ENCODE data around the gene TATDN2.

The TATDN2 gene

DNA sequence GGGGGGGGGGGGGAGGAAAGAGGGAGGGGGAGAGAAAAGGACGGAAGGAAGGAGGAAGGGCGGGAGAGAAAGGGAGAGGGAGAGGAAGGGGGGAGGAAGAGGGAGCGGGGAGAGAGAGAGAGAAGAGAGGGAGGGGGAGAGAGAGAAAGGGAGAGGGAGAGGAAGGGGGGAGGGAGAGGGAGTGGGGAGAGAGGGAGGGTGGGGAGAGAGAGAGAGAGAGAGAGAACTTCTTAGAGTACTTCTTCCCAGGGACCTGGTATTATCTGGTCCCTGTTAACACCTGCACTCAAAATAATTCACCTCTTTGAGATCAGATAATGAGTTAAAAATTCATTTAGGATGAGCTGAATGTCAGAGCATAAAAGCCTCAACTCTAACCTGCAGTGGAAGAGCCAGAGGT lies 71.5 kb downstream of the TATDN2 start:
- DNase-seq (ENCODE audit: low spot score), result no peak

DNA sequence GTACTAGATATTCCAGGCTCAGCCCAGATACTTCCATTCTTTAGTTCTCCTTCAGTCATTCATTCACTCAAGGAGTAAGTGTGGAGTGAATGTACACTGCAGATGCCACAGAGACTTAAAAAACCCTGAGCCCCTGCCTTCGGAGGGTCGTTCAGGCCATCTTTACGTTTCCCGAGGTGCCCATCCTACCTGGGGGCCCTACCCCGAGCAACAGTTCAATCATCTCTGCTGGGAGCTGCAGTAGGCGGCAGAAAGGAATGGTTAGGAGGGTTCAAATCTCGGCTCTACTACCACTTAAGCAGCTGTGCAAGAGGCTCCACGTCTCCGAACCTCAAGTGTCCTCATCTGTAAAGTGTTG lies 72.0 kb downstream of the TATDN2 start:
- no peak for DNase-seq (ENCODE audit: low spot score)

DNA sequence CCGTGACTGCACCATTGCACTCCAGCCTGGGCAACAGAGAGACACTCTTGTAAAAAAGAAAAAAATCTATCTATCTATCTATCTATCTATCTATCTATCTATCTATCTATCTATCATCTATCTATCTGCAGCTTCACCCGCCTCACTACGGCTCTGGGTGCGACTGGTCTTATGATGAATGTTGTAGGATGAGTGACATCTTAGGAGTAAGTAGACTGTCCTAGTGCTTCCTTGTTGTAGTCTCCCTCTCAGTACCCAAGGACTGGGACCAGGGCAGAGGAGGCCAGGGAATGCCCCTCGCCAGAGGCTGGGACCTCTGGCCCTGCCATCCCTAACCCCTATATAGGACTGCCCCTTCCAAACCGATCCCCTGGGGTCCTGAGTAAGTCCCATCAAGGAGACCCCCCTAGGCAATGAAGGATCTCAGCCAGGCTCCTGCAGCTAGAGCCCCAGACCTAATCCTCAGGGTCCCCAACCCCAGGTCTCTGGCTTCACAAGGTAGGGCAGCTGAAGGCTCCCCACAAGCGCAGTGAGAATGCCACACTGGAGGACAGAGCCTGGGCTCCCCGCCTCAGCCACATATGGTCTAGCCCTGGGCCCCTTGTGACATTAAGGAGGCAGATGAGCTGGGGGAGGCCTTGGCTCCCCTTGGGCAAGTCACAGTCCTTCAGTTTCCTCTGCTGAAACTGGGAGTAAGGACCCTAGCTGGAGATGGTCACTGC lies 73.5 kb downstream of the TATDN2 start:
- DNase-seq (ENCODE audit: low spot score), result no peak

DNA sequence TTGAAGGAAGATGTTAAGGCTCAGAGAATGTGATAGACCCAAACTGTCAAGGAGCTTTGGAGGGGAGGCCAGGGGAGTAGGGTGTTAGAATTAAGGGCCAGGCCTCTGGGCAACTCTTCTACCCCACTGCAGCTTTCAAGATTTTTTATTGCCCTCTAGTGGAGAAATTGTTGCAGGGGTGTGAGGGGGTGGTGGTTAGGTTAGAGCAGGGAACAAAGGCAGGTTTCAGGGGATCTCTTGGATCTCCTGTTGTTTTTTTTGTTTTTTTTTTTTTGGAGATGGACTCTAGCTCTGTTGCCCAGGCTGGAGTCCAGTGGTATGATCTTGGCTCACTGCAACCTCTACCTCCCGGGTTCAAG lies 74.1 kb downstream of the TATDN2 start:
- no peak for DNase-seq (ENCODE audit: low spot score)

DNA sequence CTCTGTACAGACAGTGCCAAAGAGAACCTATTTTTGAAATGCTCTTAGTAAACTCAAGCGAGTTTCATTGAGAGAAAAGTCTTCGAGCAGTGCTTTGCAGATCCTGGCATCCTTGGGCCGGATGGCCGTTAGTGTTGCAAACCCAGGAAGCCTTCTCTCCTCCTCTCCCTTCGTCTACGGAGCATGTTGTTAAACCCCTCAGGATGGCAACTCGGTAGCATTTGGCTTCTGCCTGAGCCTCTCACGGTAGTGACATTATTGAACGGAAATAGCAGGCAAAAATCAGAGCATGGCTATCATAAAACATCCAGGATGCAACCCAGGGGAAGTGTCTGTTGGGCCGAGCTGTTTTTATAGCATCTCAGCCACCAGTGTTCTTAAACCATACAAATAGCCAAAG lies 79.3 kb downstream of the TATDN2 start:
- DNase-seq (ENCODE audit: low spot score), result no peak

DNA sequence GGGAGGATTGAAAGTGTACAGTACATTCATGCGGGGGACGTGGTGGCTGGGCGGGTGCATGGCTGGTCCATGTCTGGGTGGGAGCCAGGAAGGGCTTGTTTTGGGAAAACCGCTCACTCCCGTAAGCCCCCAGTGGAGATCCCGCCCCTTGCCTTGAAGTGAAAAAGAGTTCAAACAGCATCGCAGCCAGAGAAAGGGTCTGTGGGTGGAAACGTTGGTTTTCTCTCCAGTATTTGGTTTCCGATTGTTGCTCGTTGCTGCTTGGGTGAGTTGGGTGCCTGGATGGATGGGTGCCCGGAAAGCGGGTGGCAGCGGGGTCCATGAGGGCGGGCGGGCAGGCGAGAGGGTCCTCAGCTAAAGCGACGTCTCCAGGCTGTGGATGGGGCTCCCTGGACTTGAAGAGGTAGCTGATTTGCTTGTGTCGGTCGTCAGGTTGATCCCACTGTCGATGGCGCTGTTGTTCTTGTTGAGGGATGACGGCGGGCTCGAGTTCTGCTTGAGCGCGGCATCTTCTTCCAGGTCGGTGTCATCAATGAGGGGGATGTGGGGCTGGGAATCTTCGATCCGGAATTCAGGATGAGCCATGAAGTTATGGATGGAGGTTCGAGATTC lies 80.3 kb downstream of the TATDN2 start:
- no peak for DNase-seq (ENCODE audit: low spot score)

DNA sequence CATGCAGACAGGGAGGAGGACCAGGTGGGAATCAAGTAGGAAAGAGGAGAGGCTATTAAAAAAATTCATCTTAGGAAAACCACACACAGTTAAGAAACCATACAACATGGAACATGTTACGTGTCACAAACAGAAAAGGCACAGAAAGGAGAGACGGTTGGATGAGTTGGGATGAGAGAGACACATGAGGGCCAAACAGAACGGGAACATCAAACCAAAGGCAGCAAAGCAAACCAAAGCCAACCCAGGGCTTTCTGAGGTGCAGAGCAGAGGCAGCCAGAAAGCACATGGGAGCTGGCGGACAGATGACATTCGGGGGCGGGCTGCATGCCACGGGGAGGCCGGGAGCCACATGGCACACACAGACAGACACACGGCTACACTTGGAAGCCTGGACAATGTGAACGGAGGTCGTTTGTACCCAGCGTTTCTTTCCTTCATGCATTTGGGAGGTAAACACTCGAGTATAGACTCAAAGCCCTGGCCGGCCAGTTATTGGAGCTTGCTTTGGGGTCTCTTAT lies 81.3 kb downstream of the TATDN2 start:
- DNase-seq (ENCODE audit: low spot score), result no peak

DNA sequence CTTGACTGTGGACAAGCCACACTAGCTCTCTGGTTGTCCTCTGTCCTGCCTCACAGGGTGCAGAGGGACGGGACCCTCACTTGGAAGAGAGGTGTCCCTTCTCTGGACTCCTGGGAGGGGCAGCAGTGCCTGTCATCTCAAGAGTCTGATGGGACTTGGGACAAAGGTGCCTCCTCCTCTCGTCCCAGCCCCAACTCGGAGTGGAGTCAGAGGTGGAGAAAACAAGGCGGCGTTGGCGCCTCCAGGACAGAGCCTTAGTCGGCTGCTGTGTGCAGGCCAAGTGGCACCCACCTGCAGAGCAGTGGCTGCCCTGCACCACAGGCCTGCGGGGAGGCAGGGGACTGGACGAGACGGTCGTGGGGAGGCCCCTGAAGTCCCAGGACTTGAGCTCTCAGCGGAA lies 82.1 kb downstream of the TATDN2 start:
- no peak for DNase-seq (ENCODE audit: low spot score)
